GM12878 (cell line): ENCODE data around the gene ABI3. TPM values are rescaled to one million over a fixed set of nuclear protein-coding genes. Genes with fewer than 3 reads are reported as not detected.

ENCODE experiments used
- ATF3 ChIP-seq: IDR thresholded peaks from 2 replicates; pipeline ENCODE4 v1.6.1; 2011; ENCODE audit warnings: low read depth, mild to moderate bottlenecking, low read length, moderate library complexity, borderline replicate concordance; ENCODE audit errors: extremely low read depth
- BACH1 ChIP-seq: fragments of 450-650 bp; IDR thresholded peaks from 2 replicates; pipeline ENCODE4 v1.6.1; 2017; ENCODE audit warnings: mild to moderate bottlenecking, borderline replicate concordance
- BHLHE40 ChIP-seq, 2 experiments: fragments of 450-650 bp in 1 of 2; IDR thresholded peaks; 2 replicates each; pipeline ENCODE4 v1.6.1; 2011 to 2017; ENCODE audit warnings: low read depth in 2 of 2, borderline replicate concordance in 1 of 2, improper control_type of control experiment in 1 of 2, low read length in 1 of 2, mild to moderate bottlenecking in 1 of 2
- KLF5 ChIP-seq: fragments of 450-650 bp; IDR thresholded peaks from 2 replicates; pipeline ENCODE4 v1.6.1; 2014; ENCODE audit warnings: mild to moderate bottlenecking; ENCODE audit not compliant: partially characterized antibody
- MXI1 ChIP-seq: fragments of 150-350 bp; IDR thresholded peaks from 2 replicates; pipeline ENCODE4 v1.6.1; 2011; ENCODE audit warnings: low read depth, mild to moderate bottlenecking, inconsistent platforms, low read length, improper control_type of control experiment
- SREBF1 ChIP-seq: IDR thresholded peaks from 2 replicates; pipeline ENCODE4 v1.6.1; 2012; ENCODE audit warnings: mild to moderate bottlenecking, low read length
- TCF3 ChIP-seq: IDR thresholded peaks from 2 replicates; pipeline ENCODE4 v1.6.1; 2012; ENCODE audit warnings: low read depth, mild to moderate bottlenecking, low read length, borderline replicate concordance; ENCODE audit not compliant: insufficient read depth
- polyA plus RNA-seq, 11 experiments: library from polyadenylated mRNA; depleted of rRNA in 4 of 11; unstranded in 6 of 11; stranded (reverse) in 5 of 11; fragments of >200 nt; fragmentation: Nextera tagmentation in 4 of 11; fragmentation: Illumina TruSeq in 1 of 11; extraction: Ambion mirVana in 4 of 11; extraction: Trizol in 1 of 11; gene quantifications; 1 replicate in 1 of 11; 2 replicates in 10 of 11; pipeline versions ENCODE4 v1.2.1 to v1.2.3, GENCODE V29; 2011 to 2016; ENCODE audit warnings: inconsistent platforms in 2 of 11, missing spikeins in 2 of 11, low read depth in 1 of 11
- total RNA-seq, 4 experiments: library from RNA; depleted of rRNA in 3 of 4; stranded (reverse); fragments of >200 nt in 3 of 4; fragmentation: Illumina TruSeq in 1 of 4; extraction: Trizol in 1 of 4; gene quantifications; 2 replicates each; pipeline versions ENCODE4 v1.2.1 to v1.2.3, GENCODE V29; 2013 to 2021
- TF ChIP-seq, protein P1 (sequence below): fragments of 450-650 bp; IDR thresholded peaks from 2 replicates; pipeline ENCODE4 v1.6.1; 2017; ENCODE audit warnings: mild to moderate bottlenecking, moderate library complexity
- TF ChIP-seq, protein P2 (sequence below): fragments of 450-650 bp; IDR thresholded peaks from 2 replicates; pipeline ENCODE4 v1.6.1; 2017; ENCODE audit warnings: mild to moderate bottlenecking, low read depth, inconsistent platforms; ENCODE audit not compliant: poor library complexity, severe bottlenecking
- TF ChIP-seq, protein P3 (sequence below): IDR thresholded peaks from 2 replicates; pipeline ENCODE4 v1.6.1; 2011; ENCODE audit warnings: borderline replicate concordance, low read depth, mild to moderate bottlenecking, moderate library complexity, low read length; ENCODE audit not compliant: insufficient read depth, poor library complexity, severe bottlenecking

ABI3 gene
- total and polyA plus RNA-seq, 10 of the 15 experiments (the other 5 are each of a cell fraction or from before 2014, with no cell fraction given) = 13.4 to 109 (median 51.1) TPM

GRCh38 chr17:49194297-49194607 lies 16.3 kb upstream of the ABI3 start (continued):
- TF ChIP-seq KLF5 = no peak
- TF ChIP-seq MXI1 = no peak
- TF ChIP-seq, protein P1, sequence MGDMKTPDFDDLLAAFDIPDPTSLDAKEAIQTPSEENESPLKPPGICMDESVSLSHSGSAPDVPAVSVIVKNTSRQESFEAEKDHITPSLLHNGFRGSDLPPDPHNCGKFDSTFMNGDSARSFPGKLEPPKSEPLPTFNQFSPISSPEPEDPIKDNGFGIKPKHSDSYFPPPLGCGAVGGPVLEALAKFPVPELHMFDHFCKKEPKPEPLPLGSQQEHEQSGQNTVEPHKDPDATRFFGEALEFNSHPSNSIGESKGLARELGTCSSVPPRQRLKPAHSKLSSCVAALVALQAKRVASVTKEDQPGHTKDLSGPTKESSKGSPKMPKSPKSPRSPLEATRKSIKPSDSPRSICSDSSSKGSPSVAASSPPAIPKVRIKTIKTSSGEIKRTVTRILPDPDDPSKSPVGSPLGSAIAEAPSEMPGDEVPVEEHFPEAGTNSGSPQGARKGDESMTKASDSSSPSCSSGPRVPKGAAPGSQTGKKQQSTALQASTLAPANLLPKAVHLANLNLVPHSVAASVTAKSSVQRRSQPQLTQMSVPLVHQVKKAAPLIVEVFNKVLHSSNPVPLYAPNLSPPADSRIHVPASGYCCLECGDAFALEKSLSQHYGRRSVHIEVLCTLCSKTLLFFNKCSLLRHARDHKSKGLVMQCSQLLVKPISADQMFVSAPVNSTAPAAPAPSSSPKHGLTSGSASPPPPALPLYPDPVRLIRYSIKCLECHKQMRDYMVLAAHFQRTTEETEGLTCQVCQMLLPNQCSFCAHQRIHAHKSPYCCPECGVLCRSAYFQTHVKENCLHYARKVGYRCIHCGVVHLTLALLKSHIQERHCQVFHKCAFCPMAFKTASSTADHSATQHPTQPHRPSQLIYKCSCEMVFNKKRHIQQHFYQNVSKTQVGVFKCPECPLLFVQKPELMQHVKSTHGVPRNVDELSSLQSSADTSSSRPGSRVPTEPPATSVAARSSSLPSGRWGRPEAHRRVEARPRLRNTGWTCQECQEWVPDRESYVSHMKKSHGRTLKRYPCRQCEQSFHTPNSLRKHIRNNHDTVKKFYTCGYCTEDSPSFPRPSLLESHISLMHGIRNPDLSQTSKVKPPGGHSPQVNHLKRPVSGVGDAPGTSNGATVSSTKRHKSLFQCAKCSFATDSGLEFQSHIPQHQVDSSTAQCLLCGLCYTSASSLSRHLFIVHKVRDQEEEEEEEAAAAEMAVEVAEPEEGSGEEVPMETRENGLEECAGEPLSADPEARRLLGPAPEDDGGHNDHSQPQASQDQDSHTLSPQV = no peak
- no peak for TF ChIP-seq SREBF1
- no peak for TF ChIP-seq ATF3
- TF ChIP-seq, protein P2, sequence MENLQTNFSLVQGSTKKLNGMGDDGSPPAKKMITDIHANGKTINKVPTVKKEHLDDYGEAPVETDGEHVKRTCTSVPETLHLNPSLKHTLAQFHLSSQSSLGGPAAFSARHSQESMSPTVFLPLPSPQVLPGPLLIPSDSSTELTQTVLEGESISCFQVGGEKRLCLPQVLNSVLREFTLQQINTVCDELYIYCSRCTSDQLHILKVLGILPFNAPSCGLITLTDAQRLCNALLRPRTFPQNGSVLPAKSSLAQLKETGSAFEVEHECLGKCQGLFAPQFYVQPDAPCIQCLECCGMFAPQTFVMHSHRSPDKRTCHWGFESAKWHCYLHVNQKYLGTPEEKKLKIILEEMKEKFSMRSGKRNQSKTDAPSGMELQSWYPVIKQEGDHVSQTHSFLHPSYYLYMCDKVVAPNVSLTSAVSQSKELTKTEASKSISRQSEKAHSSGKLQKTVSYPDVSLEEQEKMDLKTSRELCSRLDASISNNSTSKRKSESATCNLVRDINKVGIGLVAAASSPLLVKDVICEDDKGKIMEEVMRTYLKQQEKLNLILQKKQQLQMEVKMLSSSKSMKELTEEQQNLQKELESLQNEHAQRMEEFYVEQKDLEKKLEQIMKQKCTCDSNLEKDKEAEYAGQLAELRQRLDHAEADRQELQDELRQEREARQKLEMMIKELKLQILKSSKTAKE = no peak
- TF ChIP-seq BACH1 = no peak
- TF ChIP-seq, protein P3, sequence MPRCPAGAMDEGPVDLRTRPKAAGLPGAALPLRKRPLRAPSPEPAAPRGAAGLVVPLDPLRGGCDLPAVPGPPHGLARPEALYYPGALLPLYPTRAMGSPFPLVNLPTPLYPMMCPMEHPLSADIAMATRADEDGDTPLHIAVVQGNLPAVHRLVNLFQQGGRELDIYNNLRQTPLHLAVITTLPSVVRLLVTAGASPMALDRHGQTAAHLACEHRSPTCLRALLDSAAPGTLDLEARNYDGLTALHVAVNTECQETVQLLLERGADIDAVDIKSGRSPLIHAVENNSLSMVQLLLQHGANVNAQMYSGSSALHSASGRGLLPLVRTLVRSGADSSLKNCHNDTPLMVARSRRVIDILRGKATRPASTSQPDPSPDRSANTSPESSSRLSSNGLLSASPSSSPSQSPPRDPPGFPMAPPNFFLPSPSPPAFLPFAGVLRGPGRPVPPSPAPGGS = no peak
- no peak for TF ChIP-seq TCF3
- TF ChIP-seq BHLHE40 (IDR thresholded peaks at IDR 0.05; ENCODE audit: borderline replicate concordance in 1 of 2, low read depth in 2 of 2, low read length in 1 of 2) = no peak
